SK-N-SH treated with all-trans-retinoic acid at 6 μM for 48 hours (cell line): ENCODE measurements around the gene DDHD1.

Experiments used
- ARNTL ChIP-seq: fragments of 450-650 bp; formaldehyde crosslinking; IDR thresholded peaks from 2 replicates; pipeline ENCODE4 v1.5.0; 2020; ENCODE audit warnings: low read depth, mild to moderate bottlenecking, moderate library complexity, borderline replicate concordance
- PPARA ChIP-seq: fragments of 250-450 bp; sonication (Bioruptor Pico); IDR thresholded peaks from 2 replicates; pipeline ENCODE4 v1.5.0; 2020; ENCODE audit warnings: mild to moderate bottlenecking, borderline replicate concordance
- SNAI2 ChIP-seq: fragments of 250-450 bp; sonication (Bioruptor Pico); IDR thresholded peaks from 2 replicates; pipeline ENCODE4 v1.5.0; 2020; ENCODE audit warnings: mild to moderate bottlenecking, moderate library complexity
- TCF4 ChIP-seq: fragments of 250-450 bp; sonication (Bioruptor Pico); IDR thresholded peaks from 2 replicates; pipeline ENCODE4 v1.8.0; 2021; ENCODE audit warnings: mild to moderate bottlenecking, moderate library complexity, borderline replicate concordance
- ZC3H10 ChIP-seq: fragments of 250-450 bp; sonication (Bioruptor Pico); IDR thresholded peaks from 2 replicates; pipeline ENCODE4 v1.5.1; 2021; ENCODE audit warnings: mild to moderate bottlenecking, moderate library complexity
- ZFP30 ChIP-seq: fragments of 450-650 bp; formaldehyde crosslinking; IDR thresholded peaks from 2 replicates; pipeline ENCODE4 v1.5.0; 2022; ENCODE audit warnings: mild to moderate bottlenecking, moderate library complexity
- ZNF565 ChIP-seq: fragments of 450-650 bp; formaldehyde crosslinking; conservative IDR thresholded peaks from 2 replicates; pipeline ENCODE4 v1.5.0; 2020; ENCODE audit warnings: low read depth, mild to moderate bottlenecking, moderate library complexity

- no peak for TF ChIP-seq SNAI2 (CRISPR knock-in tag)
- no peak for TF ChIP-seq TCF4 (CRISPR knock-in tag)
- TF ChIP-seq ARNTL: no peak
- no peak for TF ChIP-seq ZC3H10
- TF ChIP-seq ZNF565: no peak
- no peak for TF ChIP-seq PPARA (CRISPR knock-in tag)
- TF ChIP-seq ZFP30 (CRISPR knock-in tag): no peak
Measured at GRCh38 chr14:53027562-53027961, 125.6 kb downstream of the DDHD1 start.
